Hematopoietic multipotent progenitor cell (in vitro differentiated cells): ENCODE results near the gene BHMT2. TPM values are rescaled to one million over a fixed set of nuclear protein-coding genes. Genes with fewer than 3 reads are reported as not detected.
A peak's percentile ranks its signal among the peaks of the same experiment; 100 is the strongest.

Source experiments
- DNase-seq, 3 donors: peaks; one replicate each; pipeline ENCODE4 v3.0.0-alpha.2; 2011 to 2015; ENCODE audit warnings: low read depth in 2 of 3, low spot score in 2 of 3
- total RNA-seq: library from RNA; depleted of rRNA; stranded (reverse); fragments of >200 nt; gene quantifications from one replicate; pipeline ENCODE4 v1.2.3, GENCODE V29; 2012

Gene BHMT2
- total RNA-seq, 1 donor, result 0.27 TPM

DNA sequence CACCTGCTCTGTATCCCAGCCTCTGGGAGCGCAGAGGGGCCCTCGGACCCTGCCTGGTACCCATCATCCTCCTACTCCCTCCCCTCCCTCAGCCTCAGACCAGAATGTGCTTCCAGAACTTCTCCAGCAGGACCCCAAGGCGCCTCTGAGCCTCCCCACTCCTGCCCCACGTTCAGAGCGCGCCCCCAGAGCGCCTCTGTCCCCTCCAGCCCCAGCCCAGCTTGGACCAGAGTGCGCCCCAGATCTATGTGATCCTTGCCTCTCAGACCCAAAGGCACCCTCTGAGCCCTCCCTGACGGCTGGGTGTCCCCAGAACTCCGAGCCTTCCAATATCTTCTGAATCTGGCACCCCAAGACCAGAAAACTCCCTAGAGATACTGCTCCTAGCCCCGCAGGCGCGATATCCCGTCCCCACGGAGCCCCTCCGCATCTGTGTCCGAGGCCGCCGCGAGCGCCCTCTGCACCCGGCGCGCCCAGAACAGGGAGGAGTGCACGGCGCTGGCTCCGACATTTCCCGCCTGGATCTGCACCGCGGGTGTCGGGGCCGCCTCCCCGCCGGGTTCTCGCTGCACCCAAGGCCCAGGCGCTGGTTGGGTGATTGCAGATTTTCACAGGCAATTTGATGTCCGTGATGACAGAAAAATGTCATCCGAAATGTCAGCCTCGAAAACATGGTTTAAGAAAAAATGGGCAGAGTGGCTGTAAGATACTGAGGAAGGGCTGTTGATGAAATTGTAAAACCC, 42.6 kb downstream of the BHMT2 start:
- no peak for DNase-seq

DNA sequence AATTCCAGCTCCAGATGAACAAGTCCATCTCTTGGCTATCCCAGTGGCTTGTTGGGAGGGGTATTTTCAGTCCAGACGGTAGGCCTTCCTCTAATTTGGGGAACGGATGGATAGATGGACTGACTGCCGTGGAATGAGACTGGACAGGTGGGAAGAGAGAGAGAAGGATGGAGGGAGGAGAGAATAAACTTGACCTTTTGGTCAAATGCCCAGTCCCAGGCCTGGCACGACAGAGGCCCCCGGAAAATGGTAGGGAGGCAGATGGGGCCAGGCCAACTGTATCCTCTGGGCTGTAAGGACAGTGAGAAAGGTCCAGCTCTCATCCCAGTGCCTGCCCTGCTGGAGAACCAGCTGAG, 43.1 kb downstream of the BHMT2 start:
- no peak for DNase-seq

DNA sequence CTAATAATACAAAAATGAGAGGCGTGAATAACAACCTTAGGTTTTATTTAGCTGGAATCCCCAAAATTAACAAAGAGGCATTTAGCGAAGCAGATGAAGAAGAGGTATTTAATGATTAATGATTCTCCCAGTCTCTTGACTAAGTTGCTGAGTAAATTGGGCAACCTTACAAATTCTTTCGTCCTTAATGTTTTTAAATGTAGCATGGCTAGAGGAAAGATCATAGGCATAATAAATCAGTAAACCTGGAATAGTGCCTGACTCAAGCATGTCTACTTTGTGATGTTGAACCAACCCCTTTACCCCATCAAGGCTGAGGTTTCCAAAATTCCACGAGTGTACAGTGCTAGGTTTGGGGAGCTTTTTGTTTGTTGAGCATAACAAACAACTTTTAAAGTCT, 49.9 kb downstream of the BHMT2 start:
- no peak for DNase-seq

DNA sequence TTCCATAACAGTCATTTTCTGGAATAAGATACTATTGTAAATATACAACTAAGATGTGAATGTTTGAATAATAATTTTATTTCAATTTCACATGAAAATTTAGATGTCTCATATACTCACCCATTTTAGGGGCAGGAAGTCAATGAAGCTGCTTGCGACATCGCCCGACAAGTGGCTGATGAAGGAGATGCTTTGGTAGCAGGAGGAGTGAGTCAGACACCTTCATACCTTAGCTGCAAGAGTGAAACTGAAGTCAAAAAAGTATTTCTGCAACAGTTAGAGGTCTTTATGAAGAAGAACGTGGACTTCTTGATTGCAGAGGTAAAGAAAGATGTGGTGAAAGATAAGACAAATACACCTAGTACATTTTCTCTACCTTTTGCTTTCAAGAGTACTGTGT, 50.7 kb downstream of the BHMT2 start:
- DNase-seq, result no peak

GRCh38 chr5:79122973-79123372, 53.4 kb downstream of the BHMT2 start:
- no peak for DNase-seq

DNA sequence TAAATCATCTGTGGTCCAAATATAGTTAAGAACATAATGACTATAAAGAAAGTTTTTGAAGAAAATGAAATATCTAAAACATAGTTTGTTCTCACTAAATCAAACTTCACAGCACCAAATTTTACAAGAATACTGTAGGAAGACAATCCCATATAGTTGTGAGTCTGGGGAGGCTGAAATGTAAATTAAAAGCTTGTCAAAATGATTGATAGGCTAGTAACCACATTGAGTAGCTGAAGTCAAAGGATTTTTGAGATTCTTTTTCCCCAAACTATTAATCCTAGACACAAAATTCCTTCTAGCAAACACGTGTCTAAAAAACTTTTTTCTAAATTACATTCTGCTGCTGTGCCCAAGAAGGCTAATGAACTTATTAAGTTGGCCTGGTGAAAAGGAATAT, 55.0 kb downstream of the BHMT2 start:
- DNase-seq, result no peak

DNA sequence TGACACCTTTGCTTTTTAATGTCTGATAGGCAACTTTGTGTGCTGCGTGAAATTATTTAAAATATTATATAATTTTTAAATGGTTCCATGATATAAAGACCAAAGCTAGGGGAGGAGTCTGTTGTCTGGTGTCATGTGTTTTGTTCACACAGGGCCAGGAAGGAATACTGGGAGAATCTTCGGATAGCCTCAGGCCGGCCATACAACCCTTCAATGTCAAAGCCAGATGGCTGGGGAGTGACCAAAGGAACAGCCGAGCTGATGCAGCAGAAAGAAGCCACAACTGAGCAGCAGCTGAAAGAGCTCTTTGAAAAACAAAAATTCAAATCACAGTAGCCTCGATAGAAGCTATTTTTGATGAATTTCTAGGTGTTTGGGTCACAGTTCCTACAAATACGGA, 61.2 kb downstream of the BHMT2 start:
- no peak for DNase-seq

DNA sequence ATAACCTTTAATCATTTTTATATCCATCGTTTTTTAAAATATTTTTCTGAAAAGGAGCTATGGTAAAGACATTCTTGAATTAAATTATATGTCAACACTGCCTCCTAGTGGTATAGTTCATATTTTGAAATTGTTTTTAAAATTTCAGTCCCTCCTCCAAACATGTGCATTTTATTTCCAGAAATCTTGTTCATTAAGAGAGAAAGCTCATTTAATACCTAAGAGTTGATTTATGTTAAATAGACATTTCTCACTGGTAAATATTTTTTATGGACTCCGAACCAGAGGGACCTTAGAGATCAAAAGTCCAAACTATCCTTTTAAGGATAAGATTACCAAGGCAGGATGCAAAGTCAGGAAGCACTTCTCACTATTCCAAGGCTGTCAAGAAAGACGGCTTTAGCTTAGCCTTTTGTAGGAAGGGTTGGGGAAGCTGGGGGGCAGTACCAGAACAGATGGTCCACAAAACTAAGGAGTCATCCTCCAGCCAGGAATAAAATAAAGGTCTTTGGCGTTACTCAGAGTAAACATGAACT, 63.6 kb downstream of the BHMT2 start:
- DNase-seq, result peak in 2 of 3 donors; percentile 33 to 71

- DNase-seq, result peak; percentile 23 to 90 (median 78)
These were observed 64.3 kb downstream of the BHMT2 start for GRCh38 chr5:79133657-79134451.

- DNase-seq, result no peak
These were observed 66.4 kb downstream of the BHMT2 start for GRCh38 chr5:79135790-79136553.

GRCh38 chr5:79136618-79137017, 67.1 kb downstream of the BHMT2 start:
- DNase-seq, result no peak

Other genes starting within 250 kb of the BHMT2 start
- gene ARSB, start 84.5 kb upstream of the BHMT2 start, total RNA-seq, result 9.7 TPM
- 1.3 TPM for gene DMGDH, start 93 bp upstream of the BHMT2 start, total RNA-seq
- not detected for gene BHMT, start 42.0 kb downstream of the BHMT2 start, total RNA-seq
- 11.6 TPM for gene JMY, start 166.4 kb downstream of the BHMT2 start, total RNA-seq